Measurements from ENCODE around the gene SELENOI.

GRCh38 chr2:26432363-26432762 lies 86.4 kb downstream of the SELENOI start:
- TF ChIP-seq CTCF (IDR thresholded peaks at IDR 0.05): no peak
- TF ChIP-seq POLR2A (IDR thresholded peaks at IDR 0.05): no peak
- TF ChIP-seq POLR2AphosphoS5 (IDR thresholded peaks at IDR 0.05; ENCODE audit: insufficient read depth in 1 of 2, low read depth in 1 of 2): no peak
